A549 (cell line): ENCODE data around the gene HOXD1. TPM values are rescaled to one million over a fixed set of nuclear protein-coding genes. Genes with fewer than 3 reads are reported as not detected.

Experiments used
- ATAC-seq, 2 experiments: fragments of 200-7000 bp in 1 of 2; fragments of >200 bp in 1 of 2; cut with Nextera tagmentation in 1 of 2; cut with Tn5 transposase in 1 of 2; 3 replicates each; pipeline versions ENCODE4 v1.8.0 to v1.9.1; 2018 to 2020; ENCODE audit warnings: mild to moderate bottlenecking in 1 of 2, moderate library complexity in 1 of 2
- CTCF ChIA-PET: fragments of 300-600 bp; sonication (Branson Sonifier 250); formaldehyde crosslinking; extraction: SDS; loops from one replicate; lab custom pipeline; 2021; ENCODE audit warnings: antibody characterized with exemption, inconsistent platforms; lab: Yijun Ruan, JAX
- POLR2A ChIA-PET: fragments of 350-600 bp; formaldehyde crosslinking; extraction: SDS; loops from one replicate; lab custom pipeline; 2021; ENCODE audit warnings: antibody characterized with exemption, inconsistent platforms; lab: Yijun Ruan, JAX
- DNase-seq, 2 experiments: peaks; one replicate each; pipeline versions ENCODE4 v3.0.0 to v3.0.0-alpha.2; 2011 to 2016; ENCODE audit warnings: low read depth in 1 of 2, low spot score in 1 of 2
- FAIRE-seq: peaks from 2 replicates; lab custom pipeline; 2011; peaks lifted over from hg19 to GRCh38; lab: Jason Lieb, UNC
- H3K27ac ChIP-seq, 2 experiments: fragments of >200 bp; sonication (Bioruptor Twin); formaldehyde crosslinking; 3 replicates each; pipeline ENCODE4 v1.5.1; 2016 to 2017
- H3K4me1 ChIP-seq: fragments of >200 bp; sonication (Bioruptor Twin); formaldehyde crosslinking; 3 replicates; pipeline ENCODE4 v1.6.1; 2016
- H3K4me2 ChIP-seq: fragments of >200 bp; sonication (Bioruptor Twin); formaldehyde crosslinking; 3 replicates; pipeline ENCODE4 v1.6.1; 2016
- H3K4me3 ChIP-seq: fragments of >200 bp; sonication (Bioruptor Twin); formaldehyde crosslinking; 3 replicates; pipeline ENCODE4 v1.5.1; 2016
- H3K9me3 ChIP-seq: fragments of >200 bp; sonication (Bioruptor Twin); formaldehyde crosslinking; 3 replicates; pipeline ENCODE4 v1.6.1; 2016
- ATOH8 ChIP-seq: fragments of 250-450 bp; sonication (Bioruptor Pico); IDR thresholded peaks from 2 replicates; pipeline ENCODE4 v1.5.0; 2020; ENCODE audit warnings: low read depth, mild to moderate bottlenecking, moderate library complexity
- CEBPB ChIP-seq, 2 experiments: fragments of >200 bp in 1 of 2; sonication (Bioruptor Twin) in 1 of 2; formaldehyde crosslinking in 1 of 2; IDR thresholded peaks; 2 replicates each; pipeline ENCODE4 v1.6.1; 2012 to 2016
- ELK1 ChIP-seq: fragments of 150-350 bp; IDR thresholded peaks from 2 replicates; pipeline ENCODE4 v1.6.1; 2014; ENCODE audit warnings: low read depth, mild to moderate bottlenecking, low read length
- FOSL2 ChIP-seq, 2 experiments: fragments of 450-650 bp in 1 of 2; fragments of >200 bp in 1 of 2; sonication (Bioruptor Twin) in 1 of 2; formaldehyde crosslinking; IDR thresholded peaks; 2 replicates each; pipeline versions ENCODE4 v1.5.0 to v1.6.1; 2016 to 2020; ENCODE audit warnings: mild to moderate bottlenecking in 1 of 2, moderate library complexity in 1 of 2
- FOXS1 ChIP-seq: fragments of 250-450 bp; sonication (Bioruptor Pico); IDR thresholded peaks from 2 replicates; pipeline ENCODE4 v1.5.0; 2020; ENCODE audit warnings: mild to moderate bottlenecking, moderate library complexity
- GATA3 ChIP-seq: IDR thresholded peaks from 2 replicates; pipeline ENCODE4 v1.6.1; 2012; ENCODE audit warnings: borderline replicate concordance
- HEYL ChIP-seq: fragments of 250-450 bp; sonication (Bioruptor Pico); IDR thresholded peaks from 2 replicates; pipeline ENCODE4 v1.8.0; 2021; ENCODE audit warnings: mild to moderate bottlenecking, moderate library complexity
- HOXB13 ChIP-seq: fragments of 250-450 bp; sonication (Bioruptor Pico); IDR thresholded peaks from 2 replicates; pipeline ENCODE4 v1.5.0; 2020; ENCODE audit warnings: low read depth, mild to moderate bottlenecking, moderate library complexity
- JUN ChIP-seq, 2 experiments: fragments of >200 bp; sonication (Bioruptor Twin); formaldehyde crosslinking; IDR thresholded peaks; 2 replicates in 1 of 2; 3 replicates in 1 of 2; pipeline ENCODE4 v1.6.1; 2016 to 2017
- JUNB ChIP-seq: fragments of >200 bp; sonication (Bioruptor Twin); formaldehyde crosslinking; IDR thresholded peaks from 2 replicates; pipeline ENCODE4 v1.6.1; 2016
- KDM1A ChIP-seq: fragments of 200-600 bp; sonication (generic); IDR thresholded peaks from 2 replicates; pipeline ENCODE4 v1.6.1; 2016; ENCODE audit warnings: low read depth, mild to moderate bottlenecking
- KDM5A ChIP-seq: fragments of 200-600 bp; sonication (generic); IDR thresholded peaks from 2 replicates; pipeline ENCODE4 v1.6.1; 2016; ENCODE audit warnings: antibody characterized with exemption, mild to moderate bottlenecking
- MAFK ChIP-seq: fragments of 450-650 bp; IDR thresholded peaks from 2 replicates; pipeline ENCODE4 v1.6.1; 2014; ENCODE audit not compliant: partially characterized antibody
- MAX ChIP-seq: IDR thresholded peaks from 2 replicates; pipeline ENCODE4 v1.6.1; 2012
- MAZ ChIP-seq: fragments of 150-350 bp; IDR thresholded peaks from 2 replicates; pipeline ENCODE4 v1.6.1; 2014; ENCODE audit warnings: antibody characterized with exemption, low read depth, low read length, borderline replicate concordance
- PBX3 ChIP-seq: IDR thresholded peaks from 2 replicates; pipeline ENCODE4 v1.6.1; 2012
- POLR2A ChIP-seq: IDR thresholded peaks from 2 replicates; pipeline ENCODE4 v1.6.1; 2012; ENCODE audit warnings: mild to moderate bottlenecking, low read length
- RARB ChIP-seq: fragments of 250-450 bp; sonication (Bioruptor Pico); IDR thresholded peaks from 2 replicates; pipeline ENCODE4 v1.8.0; 2021; ENCODE audit warnings: mild to moderate bottlenecking, moderate library complexity
- REST ChIP-seq: fragments of 200-600 bp; sonication (generic); IDR thresholded peaks from 2 replicates; pipeline ENCODE4 v1.6.1; 2016; ENCODE audit warnings: antibody characterized with exemption, mild to moderate bottlenecking, moderate library complexity
- RFX5 ChIP-seq: fragments of 450-650 bp; IDR thresholded peaks from 2 replicates; pipeline ENCODE4 v1.7.1; 2014; ENCODE audit warnings: antibody characterized with exemption, mild to moderate bottlenecking, moderate library complexity
- SMC3 ChIP-seq: fragments of >200 bp; sonication (Bioruptor Twin); formaldehyde crosslinking; IDR thresholded peaks from 3 replicates; pipeline ENCODE4 v1.6.1; 2018; ENCODE audit warnings: inconsistent platforms
- TFCP2L1 ChIP-seq: fragments of 250-450 bp; sonication (Bioruptor Pico); IDR thresholded peaks from 2 replicates; pipeline ENCODE4 v1.5.0; 2021; ENCODE audit warnings: mild to moderate bottlenecking
- TP53 ChIP-seq: fragments of 250-450 bp; sonication (Bioruptor Pico); IDR thresholded peaks from 2 replicates; pipeline ENCODE4 v1.5.0; 2021; ENCODE audit warnings: mild to moderate bottlenecking, moderate library complexity
- ZC3H11A ChIP-seq: fragments of 450-650 bp; IDR thresholded peaks from 2 replicates; pipeline ENCODE4 v1.6.1; 2014; ENCODE audit warnings: antibody characterized with exemption, mild to moderate bottlenecking
- ZSCAN20 ChIP-seq: fragments of 250-450 bp; sonication (Bioruptor Pico); IDR thresholded peaks from 2 replicates; pipeline ENCODE4 v1.8.0; 2022; ENCODE audit warnings: mild to moderate bottlenecking, moderate library complexity
- WGBS: methylation state at CpG from one replicate; pipeline ENCODE4 v1.1.6; 2017; ENCODE audit errors: missing lambda C conversion rate; 5-methylcytosine and 5-hydroxymethylcytosine counted together
- polyA plus RNA-seq, 4 experiments: library from polyadenylated mRNA; depleted of rRNA in 3 of 4; stranded (reverse); fragments of >200 nt; fragmentation: RNase III in 1 of 4; extraction: RNeasy Plus Mini Kit Qiagen cat#74134 plus additional on column Dnase treatment in 1 of 4; gene quantifications; 2 replicates in 3 of 4; 3 replicates in 1 of 4; pipeline ENCODE4 v1.2.3, GENCODE V29; 2011 to 2017

Gene HOXD1
- polyA plus RNA-seq, 2 of the 4 experiments (the other 2 are of a cell fraction): 0.12 TPM

GRCh38 chr2:176146645-176147044, 41.8 kb upstream of the HOXD1 start:
- H3K4me1 ChIP-seq: no peaks in the 10 kb centered on the region
- no peak overlapping the region for H3K4me2 ChIP-seq
- no peaks in the 10 kb centered on the region for H3K9me3 ChIP-seq
- H3K4me3 ChIP-seq: no peak overlapping the region
- ATAC-seq: no peak
- no peak for TF ChIP-seq TP53 (CRISPR knock-in tag)
- TF ChIP-seq FOXS1 (CRISPR knock-in tag): no peak
- TF ChIP-seq TFCP2L1 (CRISPR knock-in tag): no peak
- TF ChIP-seq MAX: no peak
- no peak for TF ChIP-seq REST
- TF ChIP-seq POLR2A: no peak
- TF ChIP-seq ELK1: no peak
- no peak for TF ChIP-seq RFX5
- TF ChIP-seq KDM5A: no peak
- no peak for TF ChIP-seq PBX3
- no peak for TF ChIP-seq CEBPB (IDR thresholded peaks at IDR 0.05)
- TF ChIP-seq GATA3: no peak
- TF ChIP-seq, all 56 proteins: peak for 0
- CTCF ChIA-PET: interaction anchor here (1.2 to 11.6 kb wide), 3 partner anchors 308 to 507 kb away, joined by 5 to 196 read pairs (median 5); no protein-coding TSS in a partner anchor
- FAIRE-seq (no peak), DNase-seq (no peak)
- H3K27ac ChIP-seq: no peak overlapping the region
- POLR2A ChIA-PET: no interaction called here

GRCh38 chr2:176147210-176147799, 41.2 kb upstream of the HOXD1 start:
- Histone ChIP-seq H3K4me1 (no peaks in the 10 kb centered on the region), H3K9me3 (no peaks in the 10 kb centered on the region), H3K4me2 (no peak overlapping the region), H3K4me3 (no peak overlapping the region), H3K27ac (no peak overlapping the region)
- no peak for TF ChIP-seq ZSCAN20
- no peak for TF ChIP-seq RARB (CRISPR knock-in tag)
- TF ChIP-seq JUN (IDR thresholded peaks at IDR 0.05): no peak
- no peak for TF ChIP-seq KDM1A
- TF ChIP-seq JUNB: no peak
- TF ChIP-seq POLR2A: no peak
- no peak for TF ChIP-seq FOXS1 (CRISPR knock-in tag)
- TF ChIP-seq GATA3: no peak
- no peak for TF ChIP-seq HEYL (CRISPR knock-in tag)
- no peak for TF ChIP-seq SMC3
- TF ChIP-seq TP53 (CRISPR knock-in tag): no peak
- TF ChIP-seq ZC3H11A: no peak
- no peak for TF ChIP-seq MAFK
- no peak for TF ChIP-seq MAZ
- no peak for TF ChIP-seq FOSL2 (IDR thresholded peaks at IDR 0.05)
- TF ChIP-seq FOSL2 (CRISPR knock-in tag; IDR thresholded peaks at IDR 0.05): no peak
- no peak for TF ChIP-seq ATOH8 (CRISPR knock-in tag)
- TF ChIP-seq HOXB13 (CRISPR knock-in tag): no peak
- DNase-seq: no peak
- WGBS: 80% methylated on average over 32 of the region's 32 CpGs
- POLR2A ChIA-PET: no interaction called here
- no peak for FAIRE-seq
- ATAC-seq: no peak
- CTCF ChIA-PET: interaction anchor here (1.8 to 11.6 kb wide), 2 partner anchors 308 to 506 kb away, joined by 5 to 196 read pairs; no protein-coding TSS in a partner anchor
